Kidney (tissue), 14 donors: ENCODE results near the gene GRIFIN. TPM values are rescaled to one million over a fixed set of nuclear protein-coding genes. Genes with fewer than 3 reads are reported as not detected.

Source experiments
- DNase-seq, 5 donors: peaks; one replicate each; pipeline ENCODE4 v3.0.0-alpha.2; 2013 to 2020
- FAIRE-seq: peaks from 2 replicates; lab custom pipeline; 2012; peaks lifted over from hg19 to GRCh38; lab: Jason Lieb, UNC
- H3K27ac ChIP-seq, 2 donors: one replicate each; pipeline ENCODE4 v1.7.0; 2013; ENCODE audit warnings: low read depth in 2 of 2, low read length in 2 of 2, inconsistent platforms in 1 of 2
- H3K27me3 ChIP-seq: one replicate; pipeline ENCODE4 v1.7.1; 2013; ENCODE audit warnings: low read length, inconsistent platforms; ENCODE audit not compliant: control insufficient read depth, insufficient read depth
- H3K36me3 ChIP-seq, 3 donors: one replicate each; pipeline versions ENCODE4 v1.7.0 to v1.7.1; 2013; ENCODE audit warnings: low read length in 3 of 3, control low read depth in 1 of 3, inconsistent platforms in 1 of 3; ENCODE audit not compliant: insufficient read depth in 3 of 3, control insufficient read depth in 2 of 3
- H3K4me1 ChIP-seq, 3 donors: one replicate each; pipeline versions ENCODE4 v1.7.0 to v1.7.1; 2013; ENCODE audit warnings: low read length in 3 of 3, inconsistent platforms in 1 of 3, low read depth in 1 of 3; ENCODE audit not compliant: control insufficient read depth in 2 of 3, insufficient read depth in 2 of 3
- H3K4me3 ChIP-seq, 3 donors: one replicate each; pipeline versions ENCODE4 v1.7.0 to v1.8.1; 2013; ENCODE audit warnings: low read length in 3 of 3, control low read depth in 1 of 3, inconsistent platforms in 1 of 3
- H3K9ac ChIP-seq, 3 donors: one replicate each; pipeline versions ENCODE4 v1.7.0 to v1.7.1; 2013; ENCODE audit warnings: low read length in 3 of 3, control low read depth in 1 of 3, inconsistent platforms in 1 of 3
- H3K9me3 ChIP-seq, 3 donors: one replicate each; pipeline versions ENCODE4 v1.7.0 to v1.7.1; 2013; ENCODE audit warnings: low read length in 3 of 3, control low read depth in 1 of 3, inconsistent platforms in 1 of 3; ENCODE audit not compliant: control insufficient read depth in 2 of 3, insufficient read depth in 1 of 3
- CTCF ChIP-seq: IDR thresholded peaks from 3 replicates; pipeline ENCODE4 v1.5.1; 2012; ENCODE audit warnings: mild to moderate bottlenecking, moderate library complexity, borderline replicate concordance; ENCODE audit not compliant: insufficient read depth; ENCODE audit errors: extremely low read depth
- intact Hi-C: fragments of 100-400 bp; cut with DNase I; formaldehyde crosslinking; loops from one replicate; pipeline ENCODE4 v1.11.1; 2022
- polyA plus RNA-seq: library from polyadenylated mRNA; stranded (reverse); fragments of 350-450 nt; fragmentation: Illumina TruSeq; extraction: RNeasy Lipid Tissue Mini Kit (QIAGEN cat#74804); gene quantifications from one replicate; pipeline ENCODE4 v1.2.3, GENCODE V29; 2014; ENCODE audit warnings: low read depth, low replicate concordance; ENCODE audit not compliant: insufficient read depth
- total RNA-seq: library from RNA; stranded (reverse); fragmentation: NEBNext Ultra II Directional; extraction: Animal tissue kit (Norgen Biotek cat#: 25700); gene quantifications from one replicate; pipeline ENCODE4 v1.2.1, GENCODE V29; 2021
- donor health status: control.
- donor health status: control.
- donor health status: control.
- donor health status: control.
- donor health status: control.
- donor health status: DM: yes; HTN: yes; CAD: no.
- donor health status: Normal renal cell carcinoma (clear cell type).

Gene GRIFIN
- total and polyA plus RNA-seq, 2 donors from 2014 or later, result not detected

GRCh38 chr7:2514473-2515423 is 38.5 kb upstream of the GRIFIN start:
- no peak overlapping the region for H3K4me3 ChIP-seq
- intact Hi-C loops, result no loop called here
- H3K27ac ChIP-seq, result no peak overlapping the region
- FAIRE-seq, result no peak
- H3K27me3 ChIP-seq, result no peaks in the 10 kb centered on the region
- H3K9ac ChIP-seq, result no peak overlapping the region
- H3K4me1 ChIP-seq, result peaks cover 0 to 27% (median 0%) of the 10 kb centered on the region in 3 donors
- TF ChIP-seq CTCF, result no peak
- no peak for DNase-seq
- H3K36me3 ChIP-seq, result no peaks in the 10 kb centered on the region
- no peaks in the 10 kb centered on the region for H3K9me3 ChIP-seq

DNA sequence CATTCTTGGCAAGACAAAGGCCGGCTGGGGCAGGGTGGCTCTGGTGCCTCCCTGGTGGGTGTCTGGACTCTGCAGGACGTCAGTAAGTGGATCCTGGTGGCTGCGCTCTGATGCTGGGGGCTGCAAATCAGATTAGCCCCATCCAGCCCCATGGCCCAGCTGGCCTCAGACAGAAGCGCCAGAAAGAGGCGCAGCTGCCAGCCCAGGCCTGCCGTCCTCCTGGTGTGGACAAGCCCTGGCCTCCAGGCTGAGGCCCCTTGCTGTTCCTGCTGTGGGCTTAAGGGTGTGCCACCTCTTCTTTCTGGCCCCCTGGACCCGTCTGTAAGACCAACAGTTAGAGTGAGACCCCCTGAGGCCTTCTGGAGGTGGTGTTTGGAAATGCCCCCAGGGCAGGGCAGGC is 37.5 kb upstream of the GRIFIN start:
- Histone ChIP-seq H3K27me3 (no peaks in the 10 kb centered on the region), H3K36me3 (no peaks in the 10 kb centered on the region), H3K4me3 (no peak overlapping the region), H3K9ac (no peak overlapping the region), H3K4me1 (peaks cover 0 to 23% (median 0%) of the 10 kb centered on the region in 3 donors), H3K27ac (no peak overlapping the region), H3K9me3 (no peaks in the 10 kb centered on the region)
- DNase-seq, result peak in 1 of 5 donors; percentile 73
- intact Hi-C loops, result no loop called here
- TF ChIP-seq CTCF, result no peak
- FAIRE-seq, result no peak

DNA sequence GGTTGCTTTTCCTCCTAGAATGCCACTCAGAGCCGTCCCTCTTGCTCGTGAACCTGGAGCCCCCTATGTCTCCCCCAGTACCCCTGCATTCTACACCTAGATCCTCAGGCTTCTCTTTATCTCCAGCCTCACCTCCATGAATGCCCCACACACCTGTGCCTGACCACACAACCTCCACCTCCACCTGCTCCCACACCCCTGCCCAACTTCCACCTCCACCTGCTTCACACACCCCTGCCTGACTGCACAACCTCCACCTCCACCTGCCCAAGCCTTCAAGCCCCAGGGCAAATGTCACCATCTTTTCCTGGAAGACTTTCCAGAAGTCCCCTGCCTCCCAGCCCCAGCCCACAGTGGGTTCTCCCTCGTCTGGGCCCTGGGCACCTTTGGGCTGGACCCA is 36.5 kb upstream of the GRIFIN start:
- no peak for TF ChIP-seq CTCF
- Histone ChIP-seq H3K9me3 (no peaks in the 10 kb centered on the region), H3K4me3 (no peak overlapping the region), H3K4me1 (peaks cover 0 to 27% (median 2%) of the 10 kb centered on the region in 3 donors), H3K27ac (no peak overlapping the region), H3K27me3 (no peaks in the 10 kb centered on the region), H3K36me3 (no peaks in the 10 kb centered on the region), H3K9ac (no peak overlapping the region)
- FAIRE-seq (no peak), DNase-seq (no peak)
- intact Hi-C loops, result no loop called here
